Naive thymus-derived CD4-positive, alpha-beta T cell (primary cell): ENCODE measurements around the gene NPY. TPM values are rescaled to one million over a fixed set of nuclear protein-coding genes. Genes with fewer than 3 reads are reported as not detected.

Experiments
- ATAC-seq: fragments of 150-1000 bp; cut with Tn5 transposase; 2 replicates; pipeline ENCODE4 v1.10.0; 2021; ENCODE audit warnings: mild to moderate bottlenecking, moderate library complexity
- CTCF ChIA-PET: fragments of 350-600 bp; sonication (Branson Sonifier 250); formaldehyde crosslinking; loops from one replicate; lab custom pipeline; 2021; ENCODE audit warnings: antibody characterized with exemption; lab: Charles Lee
- POLR2A ChIA-PET: fragments of 350-600 bp; sonication (Branson Sonifier 250); formaldehyde crosslinking; loops from one replicate; lab custom pipeline; 2021; ENCODE audit warnings: antibody characterized with exemption, inconsistent platforms; lab: Charles Lee
- DNase-seq, 9 donors: peaks; one replicate each; pipeline versions ENCODE4 v3.0.0 to v3.0.0-alpha.2; 2020 to 2022; ENCODE audit warnings: mixed read lengths in 1 of 9
- H3K27ac ChIP-seq: one replicate; pipeline ENCODE4 v1.7.0; 2013; ENCODE audit warnings: mild to moderate bottlenecking, low read depth, low read length, moderate library complexity
- H3K27me3 ChIP-seq, 2 donors: one replicate each; pipeline ENCODE4 v1.7.0; 2013; ENCODE audit warnings: low read length in 2 of 2, mild to moderate bottlenecking in 2 of 2, moderate library complexity in 2 of 2; ENCODE audit not compliant: control insufficient read depth in 2 of 2, insufficient read depth in 2 of 2
- H3K36me3 ChIP-seq, 3 experiments: 1 replicate in 2 of 3; 2 replicates in 1 of 3; pipeline ENCODE4 v1.7.0; 2013; ENCODE audit warnings: low read length in 3 of 3, mild to moderate bottlenecking in 3 of 3, moderate library complexity in 1 of 3; ENCODE audit not compliant: insufficient read depth in 3 of 3, control insufficient read depth in 2 of 3
- H3K4me1 ChIP-seq, 2 donors: one replicate each; pipeline ENCODE4 v1.7.0; 2013; ENCODE audit warnings: low read length in 2 of 2, mild to moderate bottlenecking in 2 of 2, moderate library complexity in 1 of 2; ENCODE audit not compliant: control insufficient read depth in 2 of 2, insufficient read depth in 2 of 2
- H3K4me3 ChIP-seq: 2 replicates; pipeline ENCODE4 v1.7.0; 2013; ENCODE audit warnings: mild to moderate bottlenecking, low read length
- H3K9me3 ChIP-seq, 3 experiments: 1 replicate in 2 of 3; 2 replicates in 1 of 3; pipeline ENCODE4 v1.7.0; 2013; ENCODE audit warnings: low read length in 3 of 3; ENCODE audit not compliant: control insufficient read depth in 2 of 3
- H3K27ac Mint-ChIP-seq, 9 donors: one replicate each; pipeline ENCODE4 v1.8.0; 2020 to 2022; ENCODE audit warnings: mixed read lengths in 9 of 9, mild to moderate bottlenecking in 8 of 9, moderate library complexity in 5 of 9, inconsistent platforms in 2 of 9
- H3K27me3 Mint-ChIP-seq, 5 donors: one replicate each; pipeline ENCODE4 v1.8.0; 2021 to 2022; ENCODE audit warnings: mixed read lengths in 5 of 5, mild to moderate bottlenecking in 1 of 5
- H3K36me3 Mint-ChIP-seq, 5 donors: one replicate each; pipeline ENCODE4 v1.8.0; 2020 to 2022; ENCODE audit warnings: mixed read lengths in 5 of 5, mild to moderate bottlenecking in 3 of 5, inconsistent platforms in 1 of 5
- H3K4me1 Mint-ChIP-seq, 7 donors: one replicate each; pipeline ENCODE4 v1.8.0; 2020 to 2022; ENCODE audit warnings: mixed read lengths in 7 of 7, mild to moderate bottlenecking in 3 of 7, inconsistent platforms in 1 of 7
- H3K4me3 Mint-ChIP-seq, 10 donors: one replicate each; pipeline ENCODE4 v1.8.0; 2020 to 2022; ENCODE audit warnings: mild to moderate bottlenecking in 10 of 10, mixed read lengths in 10 of 10, moderate library complexity in 6 of 10, inconsistent platforms in 2 of 10
- H3K9me3 Mint-ChIP-seq, 11 donors: one replicate each; pipeline ENCODE4 v1.8.0; 2020 to 2022; ENCODE audit warnings: mixed read lengths in 11 of 11, mild to moderate bottlenecking in 4 of 11, inconsistent platforms in 1 of 11, moderate library complexity in 1 of 11
- intact Hi-C, 2 donors: fragments of 100-400 bp; cut with micrococcal nuclease; formaldehyde crosslinking; loops; one replicate each; pipeline ENCODE4 v1.15.1; 2023
- polyA plus RNA-seq, 2 donors: library from polyadenylated mRNA; unstranded; fragments of 300-500 nt; fragmentation: Illumina TruSeq; gene quantifications; one replicate each; pipeline ENCODE4 v1.2.3, GENCODE V29; 2021
- total RNA-seq, 6 experiments: library from RNA in 5 of 6; stranded (reverse) in 5 of 6; gene quantifications; 1 replicate in 5 of 6; 2 replicates in 1 of 6; pipeline ENCODE4 v1.2.3 and lab custom pipeline; 2021 to 2026

NPY gene
- total and polyA plus RNA-seq, 7 experiments from 2014 or later, result not detected

DNA sequence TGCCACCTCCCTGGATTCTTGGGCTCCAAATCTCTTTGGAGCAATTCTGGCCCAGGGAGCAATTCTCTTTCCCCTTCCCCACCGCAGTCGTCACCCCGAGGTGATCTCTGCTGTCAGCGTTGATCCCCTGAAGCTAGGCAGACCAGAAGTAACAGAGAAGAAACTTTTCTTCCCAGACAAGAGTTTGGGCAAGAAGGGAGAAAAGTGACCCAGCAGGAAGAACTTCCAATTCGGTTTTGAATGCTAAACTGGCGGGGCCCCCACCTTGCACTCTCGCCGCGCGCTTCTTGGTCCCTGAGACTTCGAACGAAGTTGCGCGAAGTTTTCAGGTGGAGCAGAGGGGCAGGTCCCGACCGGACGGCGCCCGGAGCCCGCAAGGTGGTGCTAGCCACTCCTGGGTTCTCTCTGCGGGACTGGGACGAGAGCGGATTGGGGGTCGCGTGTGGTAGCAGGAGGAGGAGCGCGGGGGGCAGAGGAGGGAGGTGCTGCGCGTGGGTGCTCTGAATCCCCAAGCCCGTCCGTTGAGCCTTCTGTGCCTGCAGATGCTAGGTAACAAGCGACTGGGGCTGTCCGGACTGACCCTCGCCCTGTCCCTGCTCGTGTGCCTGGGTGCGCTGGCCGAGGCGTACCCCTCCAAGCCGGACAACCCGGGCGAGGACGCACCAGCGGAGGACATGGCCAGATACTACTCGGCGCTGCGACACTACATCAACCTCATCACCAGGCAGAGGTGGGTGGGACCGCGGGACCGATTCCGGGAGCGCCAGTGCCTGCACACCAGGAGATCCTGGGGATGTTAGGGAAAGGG lies 913 bp downstream of the NPY start:
- intact Hi-C loops, result no loop called here
- H3K4me1 ChIP-seq, result peaks cover 0 to 8% of the 10 kb centered on the region in 2 donors
- ATAC-seq (no peak), DNase-seq (no peak)
- no peak overlapping the region for H3K27ac ChIP-seq
- H3K27me3 ChIP-seq, result peaks cover 0 to 21% of the 10 kb centered on the region in 2 donors
- no peaks in the 10 kb centered on the region for H3K9me3 ChIP-seq
- ChIA-PET POLR2A (no interaction called here), CTCF (no interaction called here)
- Mint-ChIP-seq H3K27ac (no peak overlapping the region), H3K4me3 (peak overlapping the region; percentile 6 to 82 (median 58)), H3K27me3 (peaks cover 48 to 68% (median 51%) of the 10 kb centered on the region in 5 donors), H3K4me1 (peaks cover under 1 to 29% (median 18%) of the 10 kb centered on the region in 7 donors), H3K36me3 (peaks cover 0 to 2% (median 0%) of the 10 kb centered on the region in 5 donors), H3K9me3 (peaks cover 0 to 3% (median 0%) of the 10 kb centered on the region in 11 donors)
- H3K4me3 ChIP-seq, result peak overlapping the region; percentile 9
- H3K36me3 ChIP-seq, result no peaks in the 10 kb centered on the region

- intact Hi-C loops, result loop anchor here (1.0 to 5.0 kb wide), 8 partner anchors 91 to 809 kb away; partner anchors contain the start of gene PALS2 (in 1 of the 2)
- H3K36me3 Mint-ChIP-seq, result no peaks in the 10 kb centered on the region
- DNase-seq (peak in 8 of 9 donors; percentile 17 to 51 (median 40)), ATAC-seq (peak; percentile 83)
- Histone ChIP-seq H3K4me1 (peaks cover 0 to 5% of the 10 kb centered on the region in 2 donors), H3K27ac (no peak overlapping the region), H3K27me3 (peaks cover 0 to 16% of the 10 kb centered on the region in 2 donors), H3K36me3 (no peaks in the 10 kb centered on the region), H3K4me3 (no peak overlapping the region), H3K9me3 (no peaks in the 10 kb centered on the region)
- H3K27me3 Mint-ChIP-seq, result peaks cover 48 to 56% (median 50%) of the 10 kb centered on the region in 5 donors
- no peak overlapping the region for H3K4me3 Mint-ChIP-seq
- ChIA-PET CTCF (interaction anchor here (0.6 to 0.9 kb wide), 5 partner anchors 9 to 906 kb away, joined by 3 to 6 read pairs (median 4); no protein-coding TSS in a partner anchor), POLR2A (no interaction called here)
- peaks cover 6 to 19% (median 12%) of the 10 kb centered on the region in 7 donors for H3K4me1 Mint-ChIP-seq
- peaks cover 0 to 3% (median 0%) of the 10 kb centered on the region in 11 donors for H3K9me3 Mint-ChIP-seq
- H3K27ac Mint-ChIP-seq, result no peak overlapping the region
These were observed 6.1 kb downstream of the NPY start for GRCh38 chr7:24290004-24290641.

DNA sequence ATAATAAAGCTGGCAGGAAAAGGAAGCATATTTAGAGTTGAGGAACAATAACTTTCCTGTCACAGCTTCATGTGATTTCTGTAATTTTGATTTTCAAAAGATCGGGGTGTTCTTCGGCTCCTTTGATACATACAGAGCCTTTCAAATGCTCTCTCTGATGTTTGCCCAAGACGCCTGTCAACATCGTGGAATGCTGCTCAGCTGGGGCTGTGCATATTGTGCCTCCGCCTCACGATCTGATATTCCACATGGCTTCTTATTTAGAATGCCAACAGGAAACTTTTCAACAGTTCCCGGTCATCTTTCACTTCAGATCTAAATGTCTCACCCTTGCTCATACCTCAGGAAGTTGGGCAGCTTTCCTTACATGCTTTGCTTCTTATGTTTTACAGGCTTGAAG lies 7.3 kb downstream of the NPY start:
- peaks cover 6 to 12% (median 7%) of the 10 kb centered on the region in 7 donors for H3K4me1 Mint-ChIP-seq
- no peak for DNase-seq
- no peaks in the 10 kb centered on the region for H3K36me3 ChIP-seq
- ChIA-PET CTCF (interaction anchor here (0.6 kb wide), 1 partner anchor 738 kb away, joined by 3 read pairs; no protein-coding TSS in a partner anchor), POLR2A (no interaction called here)
- no peaks in the 10 kb centered on the region for H3K9me3 ChIP-seq
- ATAC-seq, result no peak
- peak overlapping the region in 1 of 9 donors; percentile 47 for H3K27ac Mint-ChIP-seq
- peaks cover 0 to 8% of the 10 kb centered on the region in 2 donors for H3K27me3 ChIP-seq
- no peaks in the 10 kb centered on the region for H3K9me3 Mint-ChIP-seq
- no peak overlapping the region for H3K4me3 ChIP-seq
- H3K36me3 Mint-ChIP-seq, result no peaks in the 10 kb centered on the region
- H3K4me1 ChIP-seq, result no peaks in the 10 kb centered on the region
- no peak overlapping the region for H3K4me3 Mint-ChIP-seq
- no peak overlapping the region for H3K27ac ChIP-seq
- peaks cover 38 to 46% (median 40%) of the 10 kb centered on the region in 5 donors for H3K27me3 Mint-ChIP-seq
- intact Hi-C loops, result loop anchor here in 1 of 2 donors (2.0 to 5.0 kb wide), 4 partner anchors 90 to 808 kb away; partner anchors contain the start of gene PALS2

GRCh38 chr7:24297362-24297761 lies 13.4 kb downstream of the NPY start:
- H3K4me3 ChIP-seq, result no peak overlapping the region
- intact Hi-C loops, result no loop called here
- Mint-ChIP-seq H3K27me3 (peaks cover 11 to 33% (median 22%) of the 10 kb centered on the region in 5 donors), H3K4me3 (no peak overlapping the region), H3K9me3 (peaks cover 0 to 17% (median 9%) of the 10 kb centered on the region in 11 donors), H3K36me3 (peaks cover 0 to 3% (median 0%) of the 10 kb centered on the region in 5 donors), H3K4me1 (no peaks in the 10 kb centered on the region), H3K27ac (no peak overlapping the region)
- no peak overlapping the region for H3K27ac ChIP-seq
- H3K4me1 ChIP-seq, result no peaks in the 10 kb centered on the region
- ChIA-PET CTCF (no interaction called here), POLR2A (no interaction called here)
- H3K36me3 ChIP-seq, result no peaks in the 10 kb centered on the region
- ATAC-seq, result no peak
- DNase-seq, result no peak
- H3K27me3 ChIP-seq, result no peaks in the 10 kb centered on the region
- no peaks in the 10 kb centered on the region for H3K9me3 ChIP-seq

DNA sequence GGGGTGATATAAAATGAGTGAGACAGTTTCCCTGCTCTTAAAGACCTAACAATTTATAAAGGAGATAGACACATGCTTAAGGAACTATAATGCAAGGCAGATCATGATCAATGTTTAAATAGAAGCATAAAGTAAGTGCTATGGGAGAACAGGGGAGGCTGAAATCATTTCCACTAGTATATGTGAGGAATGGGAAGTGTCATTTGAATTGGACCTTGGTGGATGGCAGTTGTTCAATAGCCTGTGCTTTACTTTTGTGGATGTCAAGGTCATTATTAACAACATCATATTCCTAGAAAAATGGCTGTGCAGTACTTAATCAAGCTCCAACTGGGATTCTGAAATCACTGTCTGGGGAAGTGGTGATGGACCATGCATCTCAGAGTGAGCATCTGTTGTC lies 14.7 kb downstream of the NPY start:
- peaks cover 0 to 3% (median 0%) of the 10 kb centered on the region in 5 donors for H3K36me3 Mint-ChIP-seq
- H3K27ac Mint-ChIP-seq, result no peak overlapping the region

DNA sequence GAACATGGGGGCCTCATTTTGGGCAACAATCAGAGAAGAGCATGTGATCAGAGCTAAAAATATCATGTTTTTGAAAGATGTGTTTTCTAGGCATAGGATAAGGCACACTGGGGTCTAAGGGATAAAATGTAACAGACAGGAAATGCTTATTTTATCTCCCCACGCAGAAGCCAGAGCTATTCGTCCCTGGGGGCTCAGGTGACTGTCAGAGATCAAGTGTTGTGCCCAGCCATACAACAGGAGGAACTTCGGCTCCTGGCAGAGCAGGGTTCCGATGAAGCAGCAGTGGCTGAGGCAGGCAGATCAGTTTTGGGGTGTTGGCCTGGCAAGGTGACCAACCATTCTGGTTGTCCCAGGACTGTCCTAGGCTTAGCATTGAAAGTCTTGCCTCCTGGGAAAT lies 15.2 kb downstream of the NPY start:
- H3K27me3 ChIP-seq, result no peaks in the 10 kb centered on the region
- CTCF ChIA-PET, result interaction anchor here (0.9 kb wide), 1 partner anchor 9 kb away, joined by 3 read pairs; no protein-coding TSS in a partner anchor
- peaks cover 0 to 17% (median 9%) of the 10 kb centered on the region in 11 donors for H3K9me3 Mint-ChIP-seq
- peaks cover 16 to 30% (median 22%) of the 10 kb centered on the region in 5 donors for H3K27me3 Mint-ChIP-seq
- POLR2A ChIA-PET, result no interaction called here
- H3K36me3 Mint-ChIP-seq, result peaks cover 0 to 3% (median 0%) of the 10 kb centered on the region in 5 donors
- H3K4me3 ChIP-seq, result no peak overlapping the region
- H3K9me3 ChIP-seq, result no peaks in the 10 kb centered on the region
- no peaks in the 10 kb centered on the region for H3K4me1 Mint-ChIP-seq
- no peaks in the 10 kb centered on the region for H3K36me3 ChIP-seq
- ATAC-seq (no peak), DNase-seq (no peak)
- no peak overlapping the region for H3K27ac ChIP-seq
- intact Hi-C loops, result no loop called here
- no peak overlapping the region for H3K4me3 Mint-ChIP-seq
- H3K27ac Mint-ChIP-seq, result no peak overlapping the region
- no peaks in the 10 kb centered on the region for H3K4me1 ChIP-seq

More for the DNA sequence above, 14.7 kb downstream of the NPY start:
- Histone ChIP-seq H3K27ac (no peak overlapping the region), H3K9me3 (no peaks in the 10 kb centered on the region), H3K36me3 (no peaks in the 10 kb centered on the region), H3K4me1 (no peaks in the 10 kb centered on the region), H3K4me3 (no peak overlapping the region), H3K27me3 (no peaks in the 10 kb centered on the region)
- H3K9me3 Mint-ChIP-seq, result peaks cover 0 to 17% (median 9%) of the 10 kb centered on the region in 11 donors
- ChIA-PET CTCF (interaction anchor here (0.9 kb wide), 1 partner anchor 9 kb away, joined by 3 read pairs; no protein-coding TSS in a partner anchor), POLR2A (no interaction called here)
- no peak for ATAC-seq
- no peaks in the 10 kb centered on the region for H3K4me1 Mint-ChIP-seq
- DNase-seq, result no peak
- peaks cover 11 to 28% (median 22%) of the 10 kb centered on the region in 5 donors for H3K27me3 Mint-ChIP-seq
- intact Hi-C loops, result no loop called here
- no peak overlapping the region for H3K4me3 Mint-ChIP-seq
